Measurements from ENCODE around the gene FAM187B.
"Not testable (repeated sequence)": the region's sequence is repeated elsewhere in the genome, so short reads cannot be mapped to it uniquely, and the experiment has no call there.

The FAM187B gene

GRCh38 chr19:35241417-35241816 is 12.9 kb upstream of the FAM187B start:
- H3K36me3 ChIP-seq (ENCODE audit: control insufficient read depth, insufficient read depth, low read length) = no peaks in the 10 kb centered on the region
- no peak overlapping the region for H3K9ac ChIP-seq (ENCODE audit: low read length)
- H3K9me3 ChIP-seq (ENCODE audit: control insufficient read depth, low read length) = no peaks in the 10 kb centered on the region
- no peaks in the 10 kb centered on the region for H3K27me3 ChIP-seq (ENCODE audit: control insufficient read depth, insufficient read depth, low read length)
- H3K4me3 ChIP-seq (ENCODE audit: low read length) = no peak overlapping the region
- H3K4me1 ChIP-seq (ENCODE audit: control insufficient read depth, insufficient read depth, low read length) = no peaks in the 10 kb centered on the region

GRCh38 chr19:35240327-35240726 is 11.8 kb upstream of the FAM187B start:
- Histone ChIP-seq H3K36me3 (ENCODE audit: control insufficient read depth, insufficient read depth, low read length) (no peaks in the 10 kb centered on the region), H3K4me1 (ENCODE audit: control insufficient read depth, insufficient read depth, low read length) (no peaks in the 10 kb centered on the region), H3K27me3 (ENCODE audit: control insufficient read depth, insufficient read depth, low read length) (no peaks in the 10 kb centered on the region), H3K9me3 (ENCODE audit: control insufficient read depth, low read length) (no peaks in the 10 kb centered on the region), H3K9ac (ENCODE audit: low read length) (no peak overlapping the region), H3K4me3 (ENCODE audit: low read length) (no peak overlapping the region)

- H3K9me3 ChIP-seq (ENCODE audit: control insufficient read depth, low read length); H3K27me3 ChIP-seq (ENCODE audit: control insufficient read depth, insufficient read depth, low read length); H3K4me3 ChIP-seq (ENCODE audit: low read length); H3K36me3 ChIP-seq (ENCODE audit: control insufficient read depth, insufficient read depth, low read length); H3K9ac ChIP-seq (ENCODE audit: low read length); H3K4me1 ChIP-seq (ENCODE audit: control insufficient read depth, insufficient read depth, low read length): not testable (repeated sequence)
Observed at GRCh38 chr19:35239597-35239996, 11.1 kb upstream of the FAM187B start.

GRCh38 chr19:35236638-35237400 is 8.3 kb upstream of the FAM187B start:
- no peaks in the 10 kb centered on the region for H3K9me3 ChIP-seq (ENCODE audit: control insufficient read depth, low read length)
- no peak overlapping the region for H3K4me3 ChIP-seq (ENCODE audit: low read length)
- H3K4me1 ChIP-seq (ENCODE audit: control insufficient read depth, insufficient read depth, low read length) = no peaks in the 10 kb centered on the region
- H3K9ac ChIP-seq (ENCODE audit: low read length) = no peak overlapping the region
- no peaks in the 10 kb centered on the region for H3K36me3 ChIP-seq (ENCODE audit: control insufficient read depth, insufficient read depth, low read length)
- H3K27me3 ChIP-seq (ENCODE audit: control insufficient read depth, insufficient read depth, low read length) = no peaks in the 10 kb centered on the region

- H3K4me3 ChIP-seq (ENCODE audit: low read length) = no peak overlapping the region
- no peak overlapping the region for H3K9ac ChIP-seq (ENCODE audit: low read length)
- H3K4me1 ChIP-seq (ENCODE audit: control insufficient read depth, insufficient read depth, low read length) = no peaks in the 10 kb centered on the region
- H3K36me3 ChIP-seq (ENCODE audit: control insufficient read depth, insufficient read depth, low read length) = no peaks in the 10 kb centered on the region
- no peaks in the 10 kb centered on the region for H3K27me3 ChIP-seq (ENCODE audit: control insufficient read depth, insufficient read depth, low read length)
- no peaks in the 10 kb centered on the region for H3K9me3 ChIP-seq (ENCODE audit: control insufficient read depth, low read length)
Observed at GRCh38 chr19:35232912-35233311, 4.4 kb upstream of the FAM187B start.

- H3K4me3 ChIP-seq (ENCODE audit: low read length) = no peak overlapping the region
- no peaks in the 10 kb centered on the region for H3K4me1 ChIP-seq (ENCODE audit: control insufficient read depth, insufficient read depth, low read length)
- no peak overlapping the region for H3K9ac ChIP-seq (ENCODE audit: low read length)
- H3K9me3 ChIP-seq (ENCODE audit: control insufficient read depth, low read length) = no peaks in the 10 kb centered on the region
- H3K36me3 ChIP-seq (ENCODE audit: control insufficient read depth, insufficient read depth, low read length) = no peaks in the 10 kb centered on the region
- no peaks in the 10 kb centered on the region for H3K27me3 ChIP-seq (ENCODE audit: control insufficient read depth, insufficient read depth, low read length)
Observed at GRCh38 chr19:35231956-35232645, 3.6 kb upstream of the FAM187B start.

GRCh38 chr19:35229601-35230000 is 1.1 kb upstream of the FAM187B start:
- Histone ChIP-seq H3K9ac (ENCODE audit: low read length) (no peak overlapping the region), H3K4me3 (ENCODE audit: low read length) (no peak overlapping the region), H3K27me3 (ENCODE audit: control insufficient read depth, insufficient read depth, low read length) (no peaks in the 10 kb centered on the region), H3K36me3 (ENCODE audit: control insufficient read depth, insufficient read depth, low read length) (no peaks in the 10 kb centered on the region), H3K9me3 (ENCODE audit: control insufficient read depth, low read length) (no peaks in the 10 kb centered on the region), H3K4me1 (ENCODE audit: control insufficient read depth, insufficient read depth, low read length) (peaks cover 13% of the 10 kb centered on the region)

GRCh38 chr19:35226748-35227147 is 1.8 kb downstream of the FAM187B start:
- no peaks in the 10 kb centered on the region for H3K36me3 ChIP-seq (ENCODE audit: control insufficient read depth, insufficient read depth, low read length)
- H3K27me3 ChIP-seq (ENCODE audit: control insufficient read depth, insufficient read depth, low read length) = no peaks in the 10 kb centered on the region
- no peak overlapping the region for H3K4me3 ChIP-seq (ENCODE audit: low read length)
- no peak overlapping the region for H3K9ac ChIP-seq (ENCODE audit: low read length)
- H3K4me1 ChIP-seq (ENCODE audit: control insufficient read depth, insufficient read depth, low read length) = peaks cover 25% of the 10 kb centered on the region
- H3K9me3 ChIP-seq (ENCODE audit: control insufficient read depth, low read length) = no peaks in the 10 kb centered on the region

GRCh38 chr19:35225951-35226350 is 2.6 kb downstream of the FAM187B start:
- Histone ChIP-seq H3K27me3 (ENCODE audit: control insufficient read depth, insufficient read depth, low read length) (no peaks in the 10 kb centered on the region), H3K36me3 (ENCODE audit: control insufficient read depth, insufficient read depth, low read length) (no peaks in the 10 kb centered on the region), H3K4me3 (ENCODE audit: low read length) (no peak overlapping the region), H3K9me3 (ENCODE audit: control insufficient read depth, low read length) (no peaks in the 10 kb centered on the region), H3K4me1 (ENCODE audit: control insufficient read depth, insufficient read depth, low read length) (peaks cover 25% of the 10 kb centered on the region), H3K9ac (ENCODE audit: low read length) (no peak overlapping the region)

GRCh38 chr19:35224681-35225571 is 3.6 kb downstream of the FAM187B start:
- Histone ChIP-seq H3K4me3 (ENCODE audit: low read length) (no peak overlapping the region), H3K9ac (ENCODE audit: low read length) (no peak overlapping the region), H3K27me3 (ENCODE audit: control insufficient read depth, insufficient read depth, low read length) (no peaks in the 10 kb centered on the region), H3K4me1 (ENCODE audit: control insufficient read depth, insufficient read depth, low read length) (peaks cover 34% of the 10 kb centered on the region), H3K36me3 (ENCODE audit: control insufficient read depth, insufficient read depth, low read length) (no peaks in the 10 kb centered on the region), H3K9me3 (ENCODE audit: control insufficient read depth, low read length) (no peaks in the 10 kb centered on the region)

GRCh38 chr19:35223862-35224505 is 4.6 kb downstream of the FAM187B start:
- Histone ChIP-seq H3K9me3 (ENCODE audit: control insufficient read depth, low read length) (no peaks in the 10 kb centered on the region), H3K4me3 (ENCODE audit: low read length) (no peak overlapping the region), H3K4me1 (ENCODE audit: control insufficient read depth, insufficient read depth, low read length) (peaks cover 35% of the 10 kb centered on the region), H3K27me3 (ENCODE audit: control insufficient read depth, insufficient read depth, low read length) (no peaks in the 10 kb centered on the region), H3K36me3 (ENCODE audit: control insufficient read depth, insufficient read depth, low read length) (no peaks in the 10 kb centered on the region), H3K9ac (ENCODE audit: low read length) (no peak overlapping the region)
